ENCODE measurements around the gene HYAL3. TPM values are rescaled to one million over a fixed set of nuclear protein-coding genes. Genes with fewer than 3 reads are reported as not detected.
A peak's percentile ranks its signal among the peaks of the same experiment; 100 is the strongest.

HYAL3 gene
- total and polyA plus RNA-seq, 2 of the 13 experiments (the other 11 are each of a cell fraction or from before 2014, with no cell fraction given), result 5.5 to 10.4 TPM

- TF ChIP-seq LCORL (IDR thresholded peaks at IDR 0.05), result no peak
- TF ChIP-seq LCORL (CRISPR knock-in tag; IDR thresholded peaks at IDR 0.05), result peak; percentile 11; the same call in 1 of the 2 replicates
- peak; percentile 17 for TF ChIP-seq PHF21A (CRISPR knock-in tag; IDR thresholded peaks at IDR 0.05)
- peak; percentile 57 for TF ChIP-seq MED8 (CRISPR knock-in tag; IDR thresholded peaks at IDR 0.05; ENCODE audit: insufficient replicate concordance)
- no peak for TF ChIP-seq HOXA7 (CRISPR knock-in tag; IDR thresholded peaks at IDR 0.05)
- TF ChIP-seq ZNF460 (CRISPR knock-in tag; IDR thresholded peaks at IDR 0.05; ENCODE audit: borderline replicate concordance), result no peak
- 0 out of 2 replicates have a peak, but pooled peaks have one; percentile 37 for TF ChIP-seq ZNF710 (CRISPR knock-in tag; IDR thresholded peaks at IDR 0.05; ENCODE audit: borderline replicate concordance)
- no peak for TF ChIP-seq ZFP82 (CRISPR knock-in tag; IDR thresholded peaks at IDR 0.05; ENCODE audit: borderline replicate concordance)
Measured at GRCh38 chr3:50264964-50265485, 34.2 kb downstream of the HYAL3 start (continued).

- Histone ChIP-seq H3K9me3 (ENCODE audit: low read length) (no peaks in the 10 kb centered on the region), H3K4me1 (ENCODE audit: insufficient read depth, low read length) (peaks cover 91% of the 10 kb centered on the region), H2AFZ (ENCODE audit: low read length) (no peak overlapping the region), H3K4me2 (ENCODE audit: low read depth, low read length) (peak overlapping the region; percentile 98), H3K9ac (ENCODE audit: insufficient read depth, low read depth, low read length) (peak overlapping the region; percentile 79), H3K79me2 (ENCODE audit: insufficient read depth, low read length) (peaks cover 15% of the 10 kb centered on the region), H3K4me3 (replicated peaks in 1 of 3; ENCODE audit: insufficient read depth in 1 of 3, low read depth in 2 of 3, low read length in 3 of 3) (peak overlapping the region; percentile 31 to 69 (median 46); a peak in 5 of 6 replicates), H3K27ac (ENCODE audit: extremely low read length, insufficient read depth, low read length) (peak overlapping the region; percentile 96), H4K20me1 (ENCODE audit: insufficient read depth, low read length) (no peaks in the 10 kb centered on the region), H3K27me3 (ENCODE audit: control insufficient read depth in 1 of 2, insufficient read depth in 2 of 2, low read length in 2 of 2) (no peaks in the 10 kb centered on the region; a peak in 1 of 5 replicates), H3K36me3 (replicated peaks in 1 of 2; ENCODE audit: control insufficient read depth in 1 of 2, insufficient read depth in 2 of 2, low read length in 2 of 2) (no peaks in the 10 kb centered on the region)
- intact Hi-C loops (cut with micrococcal nuclease; ENCODE audit: unreplicated experiment) (loop anchor here (5.0 kb wide), 1 partner anchor 38 kb away; the partner anchor contains the start of gene HYAL1), in situ Hi-C loops (cut with HindIII; ENCODE audit: extremely low pct_ligation_motif_present, low pct_unique_long_range_greater_than_20kb) (loop anchor here (5.0 kb wide), 1 partner anchor 58 kb away; the partner anchor contains the start of gene HYAL2)
- CTCF ChIA-PET (ENCODE audit: low intra/inter-chr PET ratio, low total read pairs), result no interaction called here
- FAIRE-seq (peak; percentile 87), ATAC-seq (peak; percentile 61), DNase-seq (ENCODE audit: low spot score) (peak; percentile 98)
- POLR2A ChIA-PET, result interaction anchor here (0.6 to 8.0 kb wide), 26 partner anchors 7 to 114 kb away, joined by 3 to 155 read pairs (median 7); partner anchors contain the start of genes GNAI2, HYAL1, HYAL2 and HYAL3
- WGBS (ENCODE audit: low lambda C conversion rate), result 2% methylated on average over 7 of the region's 7 CpGs
- no TSS peak for BruUV-seq (replicated peaks)
- TF ChIP-seq XRCC5 (optimal IDR thresholded peaks at IDR 0.05; ENCODE audit: low read length), result no peak
- no peak for TF ChIP-seq SIX1 (CRISPR knock-in tag; IDR thresholded peaks at IDR 0.05; ENCODE audit: borderline replicate concordance)
- peak; percentile 47; the same call in 1 of the 2 replicates for TF ChIP-seq SNAPC4 (CRISPR knock-in tag; IDR thresholded peaks at IDR 0.05)
- TF ChIP-seq ARNTL (CRISPR knock-in tag; IDR thresholded peaks at IDR 0.05), result no peak; the same call in 1 of the 2 replicates
- no peak for TF ChIP-seq ZBTB3 (CRISPR knock-in tag; IDR thresholded peaks at IDR 0.05; ENCODE audit: borderline replicate concordance, low read depth)
- TF ChIP-seq ZNF7 (CRISPR knock-in tag; IDR thresholded peaks at IDR 0.05), result no peak
- TF ChIP-seq ZNF235 (CRISPR knock-in tag; IDR thresholded peaks at IDR 0.05; ENCODE audit: borderline replicate concordance), result 0 out of 2 replicates have a peak, but pooled peaks have one; percentile 35
- TF ChIP-seq TP53 (CRISPR knock-in tag; conservative IDR thresholded peaks at IDR 0.05), result no peak
Measured at GRCh38 chr3:50264383-50264963, 34.7 kb downstream of the HYAL3 start.
